BE2C (cell line): ENCODE measurements around the gene PBX1.

ENCODE experiments used
- DNase-seq: peaks from one replicate; pipeline ENCODE4 v3.0.0-alpha.2; 2020
- H3K27me3 ChIP-seq: fragments of 250-450 bp; sonication (Bioruptor Pico); 2 replicates; pipeline ENCODE4 v1.5.1; 2020; ENCODE audit warnings: mild to moderate bottlenecking
- H3K36me3 ChIP-seq: fragments of 250-450 bp; sonication (Bioruptor Pico); 2 replicates; pipeline ENCODE4 v1.5.1; 2020; ENCODE audit warnings: mild to moderate bottlenecking
- H3K4me1 ChIP-seq: fragments of 250-450 bp; sonication (Bioruptor Pico); 2 replicates; pipeline ENCODE4 v1.5.1; 2020
- H3K4me3 ChIP-seq: 2 replicates; pipeline ENCODE4 v1.5.1; 2011; ENCODE audit warnings: low read depth, low read length
- H3K9me3 ChIP-seq: fragments of 250-450 bp; sonication (Bioruptor Pico); 2 replicates; pipeline ENCODE4 v1.5.1; 2020
- TF ChIP-seq, protein P1 (sequence below): IDR thresholded peaks from 2 replicates; pipeline ENCODE4 v1.5.1; 2012; ENCODE audit warnings: mild to moderate bottlenecking, low read depth, low read length

PBX1 gene

DNA sequence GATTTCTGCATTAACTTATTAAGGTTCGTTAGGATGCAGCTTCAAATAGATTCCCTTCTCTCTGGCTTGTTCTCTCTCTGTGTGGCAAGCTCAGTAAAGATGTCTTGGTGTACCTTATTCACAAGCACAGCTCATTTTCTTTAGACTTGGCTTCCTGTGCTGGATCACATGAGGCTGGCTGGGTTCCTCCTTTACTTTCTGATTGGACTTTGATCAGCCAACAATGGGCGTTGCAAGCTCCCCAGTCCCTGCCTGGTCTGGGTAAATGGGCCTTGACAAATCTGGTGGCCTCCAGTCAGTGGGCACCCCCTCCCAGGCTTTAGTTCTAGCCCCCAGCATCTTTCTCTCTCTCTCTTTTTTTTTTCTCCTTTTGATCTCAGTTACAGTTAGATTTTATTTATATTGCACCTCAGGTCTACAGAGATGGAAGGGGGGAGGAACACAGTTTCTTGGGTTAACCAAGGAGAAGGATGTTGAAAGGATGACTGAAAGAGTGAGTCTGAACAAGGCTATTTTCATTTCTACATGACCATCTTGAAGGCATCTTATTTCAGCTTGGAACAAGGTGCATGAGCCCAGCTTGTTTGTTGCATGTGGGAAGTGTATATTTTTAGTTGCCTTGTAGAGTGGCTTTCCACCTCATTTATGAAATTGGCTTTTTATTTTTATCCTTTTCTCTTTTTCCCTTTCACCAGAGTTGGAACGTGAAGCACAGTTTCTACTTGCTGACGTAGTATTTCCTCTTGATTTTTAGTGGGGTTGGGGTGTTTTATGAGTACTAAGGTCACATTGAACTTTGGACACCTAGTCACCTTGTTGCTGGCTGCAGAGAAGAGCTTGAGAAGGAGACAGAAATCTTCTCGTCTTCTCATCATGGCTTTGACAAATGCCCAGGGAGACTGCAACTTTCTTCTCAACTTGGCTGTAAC, 77.1 kb downstream of the PBX1 start:
- no peaks in the 10 kb centered on the region for H3K36me3 ChIP-seq
- no peak overlapping the region for H3K4me3 ChIP-seq
- no peaks in the 10 kb centered on the region for H3K27me3 ChIP-seq
- H3K9me3 ChIP-seq, result no peaks in the 10 kb centered on the region
- no peak for DNase-seq
- H3K4me1 ChIP-seq, result no peaks in the 10 kb centered on the region
- TF ChIP-seq, protein P1, sequence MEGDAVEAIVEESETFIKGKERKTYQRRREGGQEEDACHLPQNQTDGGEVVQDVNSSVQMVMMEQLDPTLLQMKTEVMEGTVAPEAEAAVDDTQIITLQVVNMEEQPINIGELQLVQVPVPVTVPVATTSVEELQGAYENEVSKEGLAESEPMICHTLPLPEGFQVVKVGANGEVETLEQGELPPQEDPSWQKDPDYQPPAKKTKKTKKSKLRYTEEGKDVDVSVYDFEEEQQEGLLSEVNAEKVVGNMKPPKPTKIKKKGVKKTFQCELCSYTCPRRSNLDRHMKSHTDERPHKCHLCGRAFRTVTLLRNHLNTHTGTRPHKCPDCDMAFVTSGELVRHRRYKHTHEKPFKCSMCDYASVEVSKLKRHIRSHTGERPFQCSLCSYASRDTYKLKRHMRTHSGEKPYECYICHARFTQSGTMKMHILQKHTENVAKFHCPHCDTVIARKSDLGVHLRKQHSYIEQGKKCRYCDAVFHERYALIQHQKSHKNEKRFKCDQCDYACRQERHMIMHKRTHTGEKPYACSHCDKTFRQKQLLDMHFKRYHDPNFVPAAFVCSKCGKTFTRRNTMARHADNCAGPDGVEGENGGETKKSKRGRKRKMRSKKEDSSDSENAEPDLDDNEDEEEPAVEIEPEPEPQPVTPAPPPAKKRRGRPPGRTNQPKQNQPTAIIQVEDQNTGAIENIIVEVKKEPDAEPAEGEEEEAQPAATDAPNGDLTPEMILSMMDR, result no peak

- H3K4me1 ChIP-seq, result no peaks in the 10 kb centered on the region
- TF ChIP-seq, protein P1, result no peak
These were observed 77.8 kb downstream of the PBX1 start for GRCh38 chr1:164636757-164637156.

DNA sequence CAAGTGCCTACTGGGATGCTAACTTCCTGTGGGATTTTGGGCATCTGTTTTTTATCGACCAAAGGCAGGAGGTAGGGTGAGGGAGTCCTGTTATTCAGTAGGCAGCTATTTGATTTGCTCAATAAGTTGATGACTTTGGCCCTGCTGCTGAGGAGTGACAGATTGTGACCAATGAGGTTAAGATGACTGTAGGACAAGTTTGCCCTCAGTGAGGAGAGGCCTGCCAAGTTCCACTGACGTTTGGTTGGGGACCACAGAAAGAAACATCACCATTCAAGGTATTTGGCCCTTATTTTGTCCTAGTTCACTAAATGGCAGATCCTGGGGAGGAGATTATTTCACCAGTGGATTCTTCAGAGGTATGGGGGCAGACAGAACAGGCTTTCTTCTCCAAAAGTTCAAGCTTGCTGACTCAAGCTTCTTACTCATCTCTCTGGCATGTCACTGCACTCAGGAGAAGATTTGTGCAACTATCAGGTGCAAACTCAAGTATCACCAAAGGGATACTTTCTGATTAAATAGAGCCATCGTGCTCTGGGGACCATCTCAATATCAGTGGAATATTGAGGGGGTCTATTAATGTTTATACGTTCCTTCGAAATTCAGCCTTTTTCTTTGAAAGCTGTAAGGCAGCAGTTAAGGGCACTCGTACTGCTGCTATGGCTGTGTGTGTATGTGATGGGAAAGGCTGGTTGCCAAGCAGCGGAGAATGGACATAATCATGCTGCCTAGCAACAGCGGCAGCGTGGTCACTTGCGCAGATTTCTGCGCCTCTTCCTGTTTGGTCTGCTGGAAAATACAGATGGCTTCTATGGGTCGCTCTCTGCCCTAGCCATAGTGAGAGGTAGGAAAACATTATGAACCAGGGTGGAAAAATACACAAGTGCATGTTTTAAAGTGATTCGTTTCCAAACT, 78.7 kb downstream of the PBX1 start:
- Histone ChIP-seq H3K4me1 (no peaks in the 10 kb centered on the region), H3K9me3 (no peaks in the 10 kb centered on the region), H3K4me3 (no peak overlapping the region), H3K36me3 (no peaks in the 10 kb centered on the region), H3K27me3 (no peaks in the 10 kb centered on the region)
- TF ChIP-seq, protein P1, result no peak
- no peak for DNase-seq

More at GRCh38 chr1:164636757-164637156, 77.8 kb downstream of the PBX1 start:
- Histone ChIP-seq H3K4me3 (no peak overlapping the region), H3K27me3 (no peaks in the 10 kb centered on the region), H3K9me3 (no peaks in the 10 kb centered on the region), H3K36me3 (no peaks in the 10 kb centered on the region)
- no peak for DNase-seq

DNA sequence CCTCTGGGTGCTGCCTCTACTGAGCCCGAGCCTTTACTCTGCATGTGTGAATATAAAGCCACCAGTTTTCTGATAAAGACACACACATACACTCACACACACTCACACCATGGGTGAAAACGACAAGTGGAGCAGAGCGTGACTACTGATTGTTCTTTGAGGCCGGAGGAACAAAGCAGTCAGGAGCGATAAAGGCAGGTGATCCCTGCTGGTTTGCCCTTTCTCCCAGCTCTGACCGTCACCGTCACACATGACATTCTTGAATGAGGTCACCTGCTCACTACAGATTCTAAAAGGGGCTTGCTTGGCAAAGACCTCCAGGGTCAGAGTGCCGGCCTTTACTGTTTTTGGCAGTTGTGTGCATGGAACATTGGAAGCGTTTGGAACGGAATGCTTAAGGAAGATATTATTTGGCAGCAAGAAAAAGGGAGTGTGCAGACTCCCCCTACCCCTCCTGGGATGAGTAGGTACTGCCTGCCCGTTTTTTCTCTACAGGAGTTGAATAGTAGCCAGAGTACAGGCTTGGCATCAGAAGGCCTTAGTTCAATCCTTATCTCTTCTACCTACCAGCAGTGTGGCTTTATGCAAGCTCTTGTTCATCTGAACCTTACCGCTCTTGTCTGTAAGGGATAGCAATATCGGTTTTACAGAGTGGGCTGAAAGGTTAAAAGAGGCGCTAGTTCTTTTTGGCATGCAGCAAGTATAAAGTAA, 79.7 kb downstream of the PBX1 start:
- TF ChIP-seq, protein P1, result no peak
- Histone ChIP-seq H3K9me3 (no peaks in the 10 kb centered on the region), H3K36me3 (no peaks in the 10 kb centered on the region), H3K27me3 (no peaks in the 10 kb centered on the region), H3K4me3 (no peak overlapping the region), H3K4me1 (no peaks in the 10 kb centered on the region)
- DNase-seq, result no peak

- no peaks in the 10 kb centered on the region for H3K27me3 ChIP-seq
- H3K36me3 ChIP-seq, result no peaks in the 10 kb centered on the region
- no peak for DNase-seq
- no peaks in the 10 kb centered on the region for H3K4me1 ChIP-seq
- no peaks in the 10 kb centered on the region for H3K9me3 ChIP-seq
- TF ChIP-seq, protein P1, result no peak
- no peak overlapping the region for H3K4me3 ChIP-seq
These were observed 81.8 kb downstream of the PBX1 start for GRCh38 chr1:164640686-164641352.
